Neural progenitor cell (in vitro differentiated cells): Measurements from ENCODE around the gene PLCB1. TPM values are rescaled to one million over a fixed set of nuclear protein-coding genes. Genes with fewer than 3 reads are reported as not detected.

Source experiments
- DNase-seq: peaks from one replicate; pipeline ENCODE4 v3.0.0-alpha.2; 2016; ENCODE audit warnings: low spot score
- H2AFZ ChIP-seq: fragments of 200-600 bp; sonication (generic); replicated peaks from 2 replicates; pipeline ENCODE4 v1.6.1; 2016; ENCODE audit warnings: antibody characterized with exemption
- H3F3A ChIP-seq: fragments of 200-600 bp; sonication (generic); 2 replicates; pipeline ENCODE4 v1.6.1; 2016; ENCODE audit warnings: antibody characterized with exemption, low read depth
- H3K27ac ChIP-seq: fragments of 200-600 bp; sonication (generic); 2 replicates; pipeline ENCODE4 v1.5.1; 2016; ENCODE audit warnings: mild to moderate bottlenecking
- H3K27me3 ChIP-seq: fragments of 200-600 bp; sonication (generic); 2 replicates; pipeline ENCODE4 v1.6.1; 2016; ENCODE audit warnings: mild to moderate bottlenecking, moderate library complexity
- H3K36me3 ChIP-seq: fragments of 200-600 bp; sonication (generic); 2 replicates; pipeline ENCODE4 v1.5.1; 2016
- H3K4me1 ChIP-seq: fragments of 200-600 bp; sonication (generic); 2 replicates; pipeline ENCODE4 v1.6.1; 2016; ENCODE audit warnings: mixed run types
- H3K4me2 ChIP-seq: fragments of 200-600 bp; sonication (generic); 2 replicates; pipeline ENCODE4 v1.6.1; 2016
- H3K4me3 ChIP-seq: fragments of 200-600 bp; sonication (generic); 2 replicates; pipeline ENCODE4 v1.5.1; 2016
- H3K79me2 ChIP-seq: fragments of 200-600 bp; sonication (generic); 2 replicates; pipeline ENCODE4 v1.6.1; 2016; ENCODE audit warnings: low read depth
- H3K9ac ChIP-seq: fragments of 200-600 bp; sonication (generic); 2 replicates; pipeline ENCODE4 v1.6.1; 2016
- H3K9me3 ChIP-seq: fragments of 200-600 bp; sonication (generic); 2 replicates; pipeline ENCODE4 v1.5.1; 2016; ENCODE audit warnings: low read depth
- H4K20me1 ChIP-seq: fragments of 200-600 bp; sonication (generic); 2 replicates; pipeline ENCODE4 v1.6.1; 2016; ENCODE audit warnings: low read depth
- H3K27ac Mint-ChIP-seq: 3 replicates; pipeline ENCODE4 v1.8.0; 2021; ENCODE audit warnings: mixed read lengths
- H3K27me3 Mint-ChIP-seq: 2 replicates; pipeline ENCODE4 v1.8.0; 2022; ENCODE audit warnings: low read depth, mild to moderate bottlenecking, inconsistent platforms, moderate library complexity, mixed read lengths; ENCODE audit not compliant: insufficient read depth
- H3K36me3 Mint-ChIP-seq: 3 replicates; pipeline ENCODE4 v1.8.0; 2021; ENCODE audit warnings: mixed read lengths
- H3K4me1 Mint-ChIP-seq: 3 replicates; pipeline ENCODE4 v1.8.0; 2021; ENCODE audit warnings: mixed read lengths
- H3K4me3 Mint-ChIP-seq: 3 replicates; pipeline ENCODE4 v1.8.0; 2021; ENCODE audit warnings: mild to moderate bottlenecking, moderate library complexity, mixed read lengths
- H3K9me3 Mint-ChIP-seq: 3 replicates; pipeline ENCODE4 v1.8.0; 2020; ENCODE audit warnings: mixed read lengths
- CTCF ChIP-seq: fragments of 200-600 bp; sonication (generic); IDR thresholded peaks from 2 replicates; pipeline ENCODE4 v1.5.1; 2017; ENCODE audit warnings: antibody characterized with exemption, mild to moderate bottlenecking
- EZH2 ChIP-seq: fragments of 200-600 bp; sonication (generic); IDR thresholded peaks from 2 replicates; pipeline ENCODE4 v1.6.1; 2017; ENCODE audit warnings: antibody characterized with exemption, mild to moderate bottlenecking, moderate library complexity
- EZH2phosphoT487 ChIP-seq: fragments of 200-600 bp; sonication (generic); IDR thresholded peaks from 2 replicates; pipeline ENCODE4 v1.6.1; 2017; ENCODE audit warnings: antibody characterized with exemption
- total RNA-seq: library from RNA; depleted of rRNA; stranded (reverse); fragments of >200 nt; gene quantifications from 2 replicates; pipeline ENCODE4 v1.2.3, GENCODE V29; 2015; ENCODE audit warnings: low replicate concordance

Gene PLCB1
- total RNA-seq, 1 donor from 2014 or later = 30.2 TPM

GRCh38 chr20:8912731-8913130, 780.7 kb downstream of the PLCB1 start:
- Histone ChIP-seq H3K4me3 (no peak overlapping the region), H4K20me1 (no peaks in the 10 kb centered on the region), H3F3A (no peaks in the 10 kb centered on the region), H3K9ac (no peak overlapping the region), H2AFZ (no peak overlapping the region), H3K9me3 (no peaks in the 10 kb centered on the region), H3K79me2 (no peaks in the 10 kb centered on the region), H3K27me3 (no peaks in the 10 kb centered on the region), H3K4me2 (no peak overlapping the region), H3K27ac (no peak overlapping the region), H3K4me1 (peaks cover 11% of the 10 kb centered on the region), H3K36me3 (no peaks in the 10 kb centered on the region)
- H3K4me3 Mint-ChIP-seq = no peak overlapping the region
- no peaks in the 10 kb centered on the region for H3K36me3 Mint-ChIP-seq
- peak overlapping the region; percentile 36 for H3K27ac Mint-ChIP-seq
- H3K9me3 Mint-ChIP-seq = peaks cover 8% of the 10 kb centered on the region
- no peak for TF ChIP-seq EZH2phosphoT487
- TF ChIP-seq CTCF = no peak
- no peak for TF ChIP-seq EZH2
- H3K4me1 Mint-ChIP-seq = peaks cover 11% of the 10 kb centered on the region
- no peak for DNase-seq
- no peaks in the 10 kb centered on the region for H3K27me3 Mint-ChIP-seq

GRCh38 chr20:8913456-8913855, 781.4 kb downstream of the PLCB1 start:
- H3K27ac Mint-ChIP-seq = no peak overlapping the region

GRCh38 chr20:8914421-8914820, 782.4 kb downstream of the PLCB1 start:
- Histone ChIP-seq H3K4me2 (no peak overlapping the region), H4K20me1 (no peaks in the 10 kb centered on the region), H3K9ac (no peak overlapping the region), H3K79me2 (no peaks in the 10 kb centered on the region), H3K4me3 (no peak overlapping the region), H3K4me1 (peaks cover 11% of the 10 kb centered on the region), H3K9me3 (no peaks in the 10 kb centered on the region), H2AFZ (no peak overlapping the region), H3K36me3 (no peaks in the 10 kb centered on the region), H3K27ac (no peak overlapping the region), H3K27me3 (no peaks in the 10 kb centered on the region), H3F3A (no peaks in the 10 kb centered on the region)
- TF ChIP-seq EZH2phosphoT487 (no peak), CTCF (no peak), EZH2 (no peak)
- peaks cover 8% of the 10 kb centered on the region for H3K9me3 Mint-ChIP-seq
- no peak overlapping the region for H3K4me3 Mint-ChIP-seq
- no peaks in the 10 kb centered on the region for H3K27me3 Mint-ChIP-seq
- DNase-seq = no peak
- H3K36me3 Mint-ChIP-seq = no peaks in the 10 kb centered on the region
- no peak overlapping the region for H3K27ac Mint-ChIP-seq
- H3K4me1 Mint-ChIP-seq = peaks cover 11% of the 10 kb centered on the region

More at GRCh38 chr20:8913456-8913855, 781.4 kb downstream of the PLCB1 start:
- Histone ChIP-seq H3K9ac (no peak overlapping the region), H3K4me3 (no peak overlapping the region), H3K36me3 (no peaks in the 10 kb centered on the region), H3K4me1 (peaks cover 11% of the 10 kb centered on the region), H3K27ac (no peak overlapping the region), H2AFZ (no peak overlapping the region), H3K27me3 (no peaks in the 10 kb centered on the region), H4K20me1 (no peaks in the 10 kb centered on the region), H3F3A (no peaks in the 10 kb centered on the region), H3K79me2 (no peaks in the 10 kb centered on the region), H3K4me2 (peak overlapping the region; percentile 12), H3K9me3 (no peaks in the 10 kb centered on the region)
- no peak overlapping the region for H3K4me3 Mint-ChIP-seq
- no peak for DNase-seq
- H3K4me1 Mint-ChIP-seq = peaks cover 11% of the 10 kb centered on the region
- no peaks in the 10 kb centered on the region for H3K36me3 Mint-ChIP-seq
- TF ChIP-seq EZH2phosphoT487 (no peak), CTCF (no peak), EZH2 (no peak)
- H3K9me3 Mint-ChIP-seq = peaks cover 8% of the 10 kb centered on the region
- H3K27me3 Mint-ChIP-seq = no peaks in the 10 kb centered on the region
